GM12873 (cell line): Measurements from ENCODE around the gene JDP2.

Experiments
- CTCF ChIP-seq: IDR thresholded peaks from 2 replicates; pipeline ENCODE4 v1.5.1; 2012; ENCODE audit warnings: low read depth, mild to moderate bottlenecking, moderate library complexity, low read length, control low read depth; ENCODE audit not compliant: insufficient read depth; ENCODE audit errors: missing control alignments

Gene JDP2

GRCh38 chr14:75521415-75522199, 93.8 kb downstream of the JDP2 start:
- no peak for TF ChIP-seq CTCF

- TF ChIP-seq CTCF: no peak
Observed at GRCh38 chr14:75522224-75522982, 94.6 kb downstream of the JDP2 start, which contains the start of gene BATF. BATF (plus strand) TSS chr14:75522469; CDS start chr14:75522683, 214 bp downstream.

- TF ChIP-seq CTCF: no peak
Observed at GRCh38 chr14:75522983-75523318, 95.1 kb downstream of the JDP2 start.
